Mucosa of descending colon (tissue), 3 donors: ENCODE measurements around the gene IL17RD. TPM values are rescaled to one million over a fixed set of nuclear protein-coding genes. Genes with fewer than 3 reads are reported as not detected.
A peak's percentile ranks its signal among the peaks of the same experiment; 100 is the strongest.

Source experiments
- ATAC-seq: fragments of 200-7000 bp; cut with Tn5 transposase; one replicate; pipeline ENCODE4 v1.9.1; 2020; ENCODE audit warnings: mild to moderate bottlenecking, moderate library complexity
- DNase-seq, 3 donors: peaks; one replicate each; pipeline ENCODE4 v3.0.0-alpha.2; 2020
- H3K36me3 ChIP-seq: fragments of 200-600 bp; one replicate; pipeline ENCODE4 v1.8.0; 2021; ENCODE audit warnings: low read depth, mild to moderate bottlenecking
- H3K4me1 ChIP-seq: fragments of 200-600 bp; one replicate; pipeline ENCODE4 v1.8.0; 2021; ENCODE audit warnings: low read depth, mild to moderate bottlenecking
- H3K4me3 ChIP-seq: fragments of 200-600 bp; one replicate; pipeline ENCODE4 v1.8.0; 2021; ENCODE audit warnings: mild to moderate bottlenecking
- H3K9me3 ChIP-seq: fragments of 200-600 bp; one replicate; pipeline ENCODE4 v1.8.0; 2021; ENCODE audit warnings: mild to moderate bottlenecking
- intact Hi-C, 2 donors: fragments of 100-400 bp; cut with DNase I in 1 of 2; cut with micrococcal nuclease in 1 of 2; formaldehyde crosslinking; loops; one replicate each; pipeline versions ENCODE4 v1.11.0 to v1.11.1; 2022; cut with DNase I, micrococcal nuclease
- total RNA-seq, 3 donors: library from RNA; stranded (reverse); fragmentation: NEBNext Ultra II Directional in 2 of 3; extraction: Animal tissue kit (Norgen Biotek cat#: 25700) in 2 of 3; gene quantifications; one replicate each; pipeline versions ENCODE4 v1.2.1 to v1.2.4, GENCODE V29; 2021 to 2023
- TF ChIP-seq, protein P1 (sequence below): fragments of 200-600 bp; IDR thresholded peaks from one replicate; pipeline ENCODE4 v1.8.0; 2022; ENCODE audit warnings: antibody characterized with exemption, mild to moderate bottlenecking
- donor health status: DM: no; HTN: no; CAD: no; lungs with moderate emphysema.
- donor health status: DM: no; HTN: no; CAD: no.
- donor health status: DM: no; HTN: yes; CAD: no.

The IL17RD gene
- total RNA-seq, 3 donors from 2014 or later, result 1.2 to 14.8 (median 1.4) TPM

DNA sequence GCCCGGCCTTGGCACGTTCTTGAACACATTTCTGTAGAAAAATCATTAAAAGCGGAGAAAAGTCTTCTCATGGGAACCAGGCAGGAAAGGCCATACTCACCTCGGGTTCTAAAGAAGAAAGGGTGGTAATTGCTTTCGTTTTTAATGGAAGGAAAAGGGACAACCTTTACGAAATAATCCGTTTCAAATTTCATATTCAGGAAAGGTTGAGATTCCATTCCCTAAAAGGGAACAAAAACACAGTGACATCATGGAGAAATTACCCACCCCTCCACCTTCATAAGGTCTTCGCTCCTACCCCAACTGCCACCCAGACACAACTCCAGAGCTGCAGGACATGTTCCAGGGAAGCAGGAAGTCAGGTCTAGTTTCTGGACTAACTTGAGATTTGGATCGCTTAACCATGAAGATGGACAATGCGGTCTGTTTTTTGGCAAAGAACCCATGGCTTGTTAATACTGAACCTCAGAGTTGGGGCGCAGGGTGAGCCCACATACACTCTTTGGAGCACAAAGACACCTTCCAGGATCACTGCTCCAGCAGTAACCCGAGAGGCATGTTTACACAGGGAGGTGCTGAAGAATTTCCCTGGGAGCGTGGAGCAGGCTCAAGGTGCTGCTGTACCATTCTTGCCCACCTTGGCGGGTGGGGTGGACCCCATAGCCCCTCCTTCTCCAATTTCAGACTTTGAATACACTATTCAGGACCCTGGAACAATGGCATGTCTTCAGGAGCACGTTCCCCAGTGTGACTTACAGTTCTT lies 55.5 kb downstream of the IL17RD start:
- no peaks in the 10 kb centered on the region for H3K36me3 ChIP-seq
- ATAC-seq, result no peak
- intact Hi-C loops, result loop anchor here in 1 of 2 donors (10.0 kb wide), 1 partner anchor 55 kb away; the partner anchor contains the start of gene IL17RD
- no peak overlapping the region for H3K4me3 ChIP-seq
- H3K9me3 ChIP-seq, result no peaks in the 10 kb centered on the region
- TF ChIP-seq, protein P1, sequence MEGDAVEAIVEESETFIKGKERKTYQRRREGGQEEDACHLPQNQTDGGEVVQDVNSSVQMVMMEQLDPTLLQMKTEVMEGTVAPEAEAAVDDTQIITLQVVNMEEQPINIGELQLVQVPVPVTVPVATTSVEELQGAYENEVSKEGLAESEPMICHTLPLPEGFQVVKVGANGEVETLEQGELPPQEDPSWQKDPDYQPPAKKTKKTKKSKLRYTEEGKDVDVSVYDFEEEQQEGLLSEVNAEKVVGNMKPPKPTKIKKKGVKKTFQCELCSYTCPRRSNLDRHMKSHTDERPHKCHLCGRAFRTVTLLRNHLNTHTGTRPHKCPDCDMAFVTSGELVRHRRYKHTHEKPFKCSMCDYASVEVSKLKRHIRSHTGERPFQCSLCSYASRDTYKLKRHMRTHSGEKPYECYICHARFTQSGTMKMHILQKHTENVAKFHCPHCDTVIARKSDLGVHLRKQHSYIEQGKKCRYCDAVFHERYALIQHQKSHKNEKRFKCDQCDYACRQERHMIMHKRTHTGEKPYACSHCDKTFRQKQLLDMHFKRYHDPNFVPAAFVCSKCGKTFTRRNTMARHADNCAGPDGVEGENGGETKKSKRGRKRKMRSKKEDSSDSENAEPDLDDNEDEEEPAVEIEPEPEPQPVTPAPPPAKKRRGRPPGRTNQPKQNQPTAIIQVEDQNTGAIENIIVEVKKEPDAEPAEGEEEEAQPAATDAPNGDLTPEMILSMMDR, result no peak
- DNase-seq, result no peak
- no peaks in the 10 kb centered on the region for H3K4me1 ChIP-seq

DNA sequence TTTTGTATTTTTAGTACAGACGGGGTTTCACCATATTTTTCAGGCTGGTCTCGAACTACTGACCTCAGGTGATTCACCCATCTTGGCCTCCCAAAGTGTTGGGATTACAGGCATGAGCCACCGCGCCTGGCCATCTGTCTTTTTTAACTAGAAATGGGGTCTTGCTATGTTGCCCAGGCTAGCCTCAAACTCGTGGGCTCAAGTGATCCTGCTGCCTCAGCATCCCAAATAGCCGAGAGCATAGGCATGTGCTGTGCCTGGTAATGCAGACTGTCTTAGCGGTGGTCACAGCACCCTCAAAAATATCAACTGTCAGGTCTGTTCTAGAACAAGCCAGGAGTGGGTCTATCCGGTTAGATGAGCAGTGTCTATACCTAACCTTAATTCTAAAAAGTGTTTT lies 56.5 kb downstream of the IL17RD start:
- ATAC-seq (no peak), DNase-seq (no peak)
- Histone ChIP-seq H3K4me3 (no peak overlapping the region), H3K36me3 (no peaks in the 10 kb centered on the region), H3K4me1 (no peaks in the 10 kb centered on the region), H3K9me3 (no peaks in the 10 kb centered on the region)
- TF ChIP-seq, protein P1, result no peak
- intact Hi-C loops, result loop anchor here in 1 of 2 donors (10.0 kb wide), 1 partner anchor 56 kb away; the partner anchor contains the start of gene IL17RD

GRCh38 chr3:57105585-57105984 lies 59.6 kb downstream of the IL17RD start:
- no peaks in the 10 kb centered on the region for H3K9me3 ChIP-seq
- no peaks in the 10 kb centered on the region for H3K36me3 ChIP-seq
- intact Hi-C loops, result loop anchor here in 1 of 2 donors (10.0 kb wide), 1 partner anchor 59 kb away; the partner anchor contains the start of gene IL17RD
- H3K4me1 ChIP-seq, result no peaks in the 10 kb centered on the region
- DNase-seq, result no peak
- H3K4me3 ChIP-seq, result no peak overlapping the region
- ATAC-seq, result no peak
- TF ChIP-seq, protein P1, result no peak

- DNase-seq (peak in 1 of 3 donors; percentile 85), ATAC-seq (peak; percentile 91)
- H3K9me3 ChIP-seq, result no peaks in the 10 kb centered on the region
- H3K36me3 ChIP-seq, result no peaks in the 10 kb centered on the region
- no peak overlapping the region for H3K4me3 ChIP-seq
- H3K4me1 ChIP-seq, result no peaks in the 10 kb centered on the region
- intact Hi-C loops, result loop anchor here in 1 of 2 donors (10.0 kb wide), 1 partner anchor 65 kb away; the partner anchor contains the start of gene IL17RD
- TF ChIP-seq, protein P1, result peak; percentile 71
Observed at GRCh38 chr3:57100046-57100695, 65.0 kb downstream of the IL17RD start.

DNA sequence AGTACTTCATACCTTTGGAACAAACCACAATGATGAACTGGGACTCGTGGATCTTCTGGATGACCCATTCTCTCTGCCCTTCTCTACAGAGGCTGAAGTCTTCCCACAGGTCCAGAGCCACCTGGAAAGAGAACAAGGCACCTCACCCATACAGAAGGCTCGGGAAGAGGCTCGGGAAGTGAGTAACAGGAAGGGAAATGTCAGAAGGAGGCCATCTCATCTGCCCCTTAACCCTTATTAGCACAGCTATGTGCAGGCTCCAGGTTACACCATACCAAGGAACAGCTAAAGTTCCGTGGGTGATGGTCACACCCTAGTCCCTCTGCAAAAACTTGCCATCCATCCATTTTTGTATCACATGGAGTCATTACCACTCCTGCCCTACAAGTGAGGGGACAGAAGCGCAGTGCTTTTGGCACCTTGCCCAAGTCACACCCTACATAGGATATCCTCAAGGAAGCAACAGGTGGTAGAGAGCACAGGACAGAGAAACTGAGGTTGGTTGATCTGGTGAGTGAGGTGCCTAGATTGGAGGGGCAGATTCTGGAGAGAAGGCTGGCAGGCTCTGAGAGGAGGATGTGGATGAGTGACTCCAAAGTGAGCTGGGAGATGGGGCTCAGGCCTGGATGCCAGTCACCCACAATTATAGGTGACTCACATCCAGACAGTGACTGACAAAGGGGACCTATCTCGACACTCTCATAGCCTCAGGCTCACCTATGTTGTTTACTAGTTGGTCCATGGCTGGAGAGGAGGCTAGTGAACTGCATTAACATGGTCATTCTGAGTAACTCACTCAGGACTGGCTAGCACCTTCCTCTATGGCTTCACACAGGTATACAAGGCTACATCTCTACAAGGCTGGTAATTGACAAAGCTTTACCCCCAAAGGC lies 66.5 kb downstream of the IL17RD start:
- intact Hi-C loops, result no loop called here

More for the DNA sequence above, 66.5 kb downstream of the IL17RD start:
- ATAC-seq, result no peak
- H3K36me3 ChIP-seq, result no peaks in the 10 kb centered on the region
- no peaks in the 10 kb centered on the region for H3K4me1 ChIP-seq
- TF ChIP-seq, protein P1, result no peak
- DNase-seq, result no peak
- no peaks in the 10 kb centered on the region for H3K9me3 ChIP-seq
- no peak overlapping the region for H3K4me3 ChIP-seq
